Spleen (tissue), 11 donors: ENCODE data around the gene TAF3. TPM values are rescaled to one million over a fixed set of nuclear protein-coding genes. Genes with fewer than 3 reads are reported as not detected.

Experiments used
- DNase-seq: peaks from one replicate; pipeline ENCODE4 v3.0.0-alpha.2; 2020
- H3K27ac ChIP-seq, 8 donors: fragments of 200-600 bp; sonication (generic) in 7 of 8; 1 replicate in 4 of 8; 2 replicates in 4 of 8; pipeline versions ENCODE4 v1.5.0 to v1.8.0; 2016 to 2021; ENCODE audit warnings: inconsistent platforms in 4 of 8, mild to moderate bottlenecking in 4 of 8, moderate library complexity in 1 of 8
- H3K27me3 ChIP-seq, 7 donors: fragments of 200-600 bp; sonication (generic) in 6 of 7; replicated peaks in 1 of 7; 1 replicate in 4 of 7; 2 replicates in 3 of 7; pipeline versions ENCODE4 v1.5.0 to v1.8.0; 2016 to 2021; ENCODE audit warnings: inconsistent platforms in 3 of 7, mild to moderate bottlenecking in 1 of 7
- H3K36me3 ChIP-seq, 6 donors: fragments of 200-600 bp; sonication (generic) in 5 of 6; 1 replicate in 4 of 6; 2 replicates in 2 of 6; pipeline versions ENCODE4 v1.5.0 to v1.8.0; 2016 to 2021; ENCODE audit warnings: inconsistent platforms in 2 of 6
- H3K4me1 ChIP-seq, 6 donors: fragments of 200-600 bp; sonication (generic) in 5 of 6; 1 replicate in 3 of 6; 2 replicates in 3 of 6; pipeline versions ENCODE4 v1.5.0 to v1.8.0; 2016 to 2021; ENCODE audit warnings: inconsistent platforms in 3 of 6
- H3K4me3 ChIP-seq, 8 donors: fragments of 200-600 bp; sonication (generic) in 7 of 8; 1 replicate in 4 of 8; 2 replicates in 4 of 8; pipeline versions ENCODE4 v1.5.0 to v1.8.0; 2016 to 2021; ENCODE audit warnings: inconsistent platforms in 4 of 8, mild to moderate bottlenecking in 4 of 8, moderate library complexity in 2 of 8
- H3K9me3 ChIP-seq, 8 donors: fragments of 200-600 bp; sonication (generic) in 7 of 8; 1 replicate in 4 of 8; 2 replicates in 4 of 8; pipeline versions ENCODE4 v1.5.0 to v1.8.0; 2016 to 2021; ENCODE audit warnings: inconsistent platforms in 4 of 8
- POLR2A ChIP-seq, 3 donors: fragments of 450-650 bp; IDR thresholded peaks; one replicate each; pipeline ENCODE4 v1.5.1; 2017; ENCODE audit warnings: antibody characterized with exemption in 3 of 3, mild to moderate bottlenecking in 1 of 3
- POLR2AphosphoS5 ChIP-seq, 3 donors: sonication (generic); formaldehyde crosslinking; IDR thresholded peaks; one replicate each; pipeline ENCODE4 v1.5.1; 2017; ENCODE audit warnings: antibody characterized with exemption in 3 of 3
- WGBS, 5 donors: extraction: QIAGEN DNeasy Blood & Tissue Kit in 3 of 5; methylation state at CpG; one replicate each; pipeline versions ENCODE4 v1.1.5 to v1.1.7; 2013 to 2018; 5-methylcytosine and 5-hydroxymethylcytosine counted together
- intact Hi-C: fragments of 100-400 bp; cut with DNase I; formaldehyde crosslinking; loops from one replicate; pipeline ENCODE4 v1.15.0; 2023; ENCODE audit warnings: low total_unique reads
- polyA plus RNA-seq, 3 donors: library from polyadenylated mRNA; stranded (reverse); fragments of 200-250 nt; gene quantifications; one replicate each; pipeline ENCODE4 v1.2.1, GENCODE V29; 2013
- total RNA-seq, 7 donors: library from RNA; depleted of rRNA in 3 of 7; stranded (reverse); fragments of >200 nt in 3 of 7; fragmentation: NEBNext Ultra II Directional in 4 of 7; extraction: Animal tissue kit (Norgen Biotek cat#: 25700) in 4 of 7; gene quantifications; one replicate each; pipeline versions ENCODE4 v1.1.0 to v1.2.1, GENCODE V29; 2016 to 2021
- TF ChIP-seq, protein P1 (sequence below), 11 experiments: fragments of 200-600 bp in 7 of 11; fragments of 450-650 bp in 4 of 11; sonication (generic) in 4 of 11; IDR thresholded peaks in 8 of 11; conservative IDR thresholded peaks in 3 of 11; 1 replicate in 7 of 11; 2 replicates in 4 of 11; pipeline versions ENCODE4 v1.4.0 to v1.8.0; 2016 to 2021; ENCODE audit warnings: antibody characterized with exemption in 11 of 11, inconsistent platforms in 4 of 11, mild to moderate bottlenecking in 1 of 11
- donor health status: healthy with polysubstance abuse.
- donor health status: DM: no; HTN: no; CAD: no; lungs with moderate emphysema.
- donor health status: DM: no; HTN: no; CAD: no.
- donor health status: Bipolar disorder and iron deficiency.
- donor health status: healthy.
- donor health status: DM: no; HTN: no; CAD: no.
- donor health status: DM: yes; HTN: yes; CAD: no.

TAF3 gene
- total and polyA plus RNA-seq, 10 donors: 2.7 to 13.0 (median 9.8) TPM

- WGBS, 5 donors: 91 to 97% (median 96%) methylated on average over 2 of the region's 2 CpGs
- intact Hi-C loops: no loop called here
Measured at GRCh38 chr10:7906128-7906527, 87.8 kb downstream of the TAF3 start.

GRCh38 chr10:7908541-7909210 is 90.4 kb downstream of the TAF3 start:
- Histone ChIP-seq H3K27ac (no peak overlapping the region), H3K4me3 (no peak overlapping the region), H3K36me3 (peaks cover 0 to 10% (median 0%) of the 10 kb centered on the region in 6 donors), H3K27me3 (no peaks in the 10 kb centered on the region), H3K9me3 (no peaks in the 10 kb centered on the region), H3K4me1 (peaks cover 0 to 7% (median 0%) of the 10 kb centered on the region in 6 donors)
- 74 to 89% (median 86%) methylated on average over 4 to 8 of the region's 8 CpGs for whole genome bisulfite sequencing, 5 donors
- intact Hi-C loops: no loop called here
- TF ChIP-seq POLR2A (IDR thresholded peaks at IDR 0.05) (no peak), POLR2AphosphoS5 (IDR thresholded peaks at IDR 0.05) (no peak)
- TF ChIP-seq, protein P1, sequence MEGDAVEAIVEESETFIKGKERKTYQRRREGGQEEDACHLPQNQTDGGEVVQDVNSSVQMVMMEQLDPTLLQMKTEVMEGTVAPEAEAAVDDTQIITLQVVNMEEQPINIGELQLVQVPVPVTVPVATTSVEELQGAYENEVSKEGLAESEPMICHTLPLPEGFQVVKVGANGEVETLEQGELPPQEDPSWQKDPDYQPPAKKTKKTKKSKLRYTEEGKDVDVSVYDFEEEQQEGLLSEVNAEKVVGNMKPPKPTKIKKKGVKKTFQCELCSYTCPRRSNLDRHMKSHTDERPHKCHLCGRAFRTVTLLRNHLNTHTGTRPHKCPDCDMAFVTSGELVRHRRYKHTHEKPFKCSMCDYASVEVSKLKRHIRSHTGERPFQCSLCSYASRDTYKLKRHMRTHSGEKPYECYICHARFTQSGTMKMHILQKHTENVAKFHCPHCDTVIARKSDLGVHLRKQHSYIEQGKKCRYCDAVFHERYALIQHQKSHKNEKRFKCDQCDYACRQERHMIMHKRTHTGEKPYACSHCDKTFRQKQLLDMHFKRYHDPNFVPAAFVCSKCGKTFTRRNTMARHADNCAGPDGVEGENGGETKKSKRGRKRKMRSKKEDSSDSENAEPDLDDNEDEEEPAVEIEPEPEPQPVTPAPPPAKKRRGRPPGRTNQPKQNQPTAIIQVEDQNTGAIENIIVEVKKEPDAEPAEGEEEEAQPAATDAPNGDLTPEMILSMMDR (IDR thresholded peaks at IDR 0.05 in 8 of 11, conservative IDR thresholded peaks at IDR 0.05 in 3 of 11): no peak
- no peak for DNase-seq

More at GRCh38 chr10:7906128-7906527, 87.8 kb downstream of the TAF3 start:
- Histone ChIP-seq H3K36me3 (peaks cover 0 to 10% (median 0%) of the 10 kb centered on the region in 6 donors), H3K27ac (no peak overlapping the region), H3K27me3 (no peaks in the 10 kb centered on the region), H3K9me3 (no peaks in the 10 kb centered on the region), H3K4me3 (no peak overlapping the region), H3K4me1 (no peaks in the 10 kb centered on the region)
- DNase-seq: no peak
- TF ChIP-seq POLR2A (IDR thresholded peaks at IDR 0.05) (no peak), POLR2AphosphoS5 (IDR thresholded peaks at IDR 0.05) (no peak)
- TF ChIP-seq, protein P1 (IDR thresholded peaks at IDR 0.05 in 8 of 11, conservative IDR thresholded peaks at IDR 0.05 in 3 of 11): no peak

DNA sequence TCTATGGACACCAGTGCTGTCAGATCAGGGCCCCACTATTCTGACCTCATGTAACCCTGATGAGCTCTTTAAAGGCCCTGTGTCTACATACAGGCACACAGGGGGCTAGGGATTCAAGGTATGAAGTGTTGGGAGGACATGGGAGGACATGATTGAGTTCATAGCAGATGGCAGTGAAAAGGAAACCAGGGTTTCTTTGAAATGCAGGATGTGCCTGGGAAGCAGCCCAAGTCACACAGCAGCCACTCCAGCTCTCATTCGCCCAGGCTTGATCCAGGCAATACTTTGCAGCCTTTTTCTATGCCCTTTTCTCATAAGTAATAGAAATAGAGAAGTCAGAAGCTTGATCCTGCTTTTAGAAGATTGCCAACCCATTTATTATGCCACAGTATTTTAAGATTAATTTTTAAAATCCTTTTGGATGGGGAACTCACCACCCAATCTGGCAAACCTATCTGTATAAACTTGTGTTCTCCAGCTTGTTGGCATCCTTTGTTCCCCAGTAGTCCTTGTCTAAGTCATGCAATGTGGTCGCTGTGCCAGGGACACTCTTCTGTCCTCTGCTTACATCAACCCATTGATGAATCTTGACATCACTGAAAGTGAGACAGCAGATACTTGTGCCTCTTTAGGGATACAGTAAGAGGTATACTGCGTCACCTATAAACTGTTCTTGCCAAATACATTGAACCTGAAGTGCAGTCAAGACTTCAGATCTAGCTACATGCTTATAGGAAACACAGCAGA is 95.0 kb downstream of the TAF3 start:
- Histone ChIP-seq H3K27me3 (no peaks in the 10 kb centered on the region), H3K27ac (no peak overlapping the region), H3K9me3 (no peaks in the 10 kb centered on the region), H3K36me3 (peaks cover 0 to under 1% (median 0%) of the 10 kb centered on the region in 6 donors), H3K4me1 (peaks cover 0 to 7% (median 0%) of the 10 kb centered on the region in 6 donors), H3K4me3 (no peak overlapping the region)
- WGBS, 5 donors: 87 to 95% (median 92%) methylated on average over 3 of the region's 3 CpGs
- intact Hi-C loops: no loop called here
- TF ChIP-seq, protein P1 (IDR thresholded peaks at IDR 0.05 in 8 of 11, conservative IDR thresholded peaks at IDR 0.05 in 3 of 11): no peak
- TF ChIP-seq POLR2AphosphoS5 (IDR thresholded peaks at IDR 0.05) (no peak), POLR2A (IDR thresholded peaks at IDR 0.05) (no peak)
- no peak for DNase-seq

- no peak for DNase-seq
- no peak overlapping the region for H3K27ac ChIP-seq
- WGBS, 5 donors: 96 to 100% (median 97%) methylated on average over 1 of the region's 1 CpG
- no peaks in the 10 kb centered on the region for H3K9me3 ChIP-seq
- TF ChIP-seq POLR2A (IDR thresholded peaks at IDR 0.05): no peak
- TF ChIP-seq, protein P1 (IDR thresholded peaks at IDR 0.05 in 8 of 11, conservative IDR thresholded peaks at IDR 0.05 in 3 of 11): no peak
- no peaks in the 10 kb centered on the region for H3K36me3 ChIP-seq
- no peaks in the 10 kb centered on the region for H3K27me3 ChIP-seq
- intact Hi-C loops: no loop called here
- peaks cover 0 to 7% (median 0%) of the 10 kb centered on the region in 6 donors for H3K4me1 ChIP-seq
- no peak overlapping the region for H3K4me3 ChIP-seq
Measured at GRCh38 chr10:7915923-7916536, 97.7 kb downstream of the TAF3 start.
